Activated T-cell treated with anti-CD3 and anti-CD28 coated beads for 1 hour (primary cell): Measurements from ENCODE around the gene CNN1.
"Not testable (repeated sequence)": the region's sequence is repeated elsewhere in the genome, so short reads cannot be mapped to it uniquely, and the experiment has no call there.

Experiments
- DNase-seq: peaks from one replicate; pipeline ENCODE4 v3.0.0-alpha.2; 2020; ENCODE audit warnings: low read depth

The CNN1 gene

GRCh38 chr19:11566164-11566563 is 27.5 kb downstream of the CNN1 start:
- DNase-seq = no peak

DNA sequence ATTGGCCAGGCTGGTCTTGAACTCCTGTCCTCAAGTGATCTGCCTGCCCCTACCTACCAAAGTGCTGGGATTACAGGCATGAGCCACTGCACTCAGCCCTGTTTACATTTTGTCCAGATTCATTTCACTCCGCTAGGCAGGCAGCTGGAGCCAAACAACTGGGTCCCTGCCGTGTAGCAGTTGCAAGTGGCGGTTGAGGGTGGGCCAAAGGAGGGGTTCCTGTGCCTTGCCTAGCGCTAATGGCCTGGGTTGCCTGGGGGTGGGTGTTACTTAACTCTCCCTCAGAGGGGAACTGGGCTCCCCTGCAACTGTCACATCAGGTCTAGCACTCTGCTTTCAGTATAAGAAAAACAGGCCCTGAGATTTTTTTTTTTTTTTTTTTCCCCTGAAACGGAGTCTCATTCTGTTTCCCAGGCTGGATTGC is 31.4 kb downstream of the CNN1 start:
- no peak for DNase-seq

GRCh38 chr19:11573354-11573753 is 34.7 kb downstream of the CNN1 start:
- not testable (repeated sequence) for DNase-seq

DNA sequence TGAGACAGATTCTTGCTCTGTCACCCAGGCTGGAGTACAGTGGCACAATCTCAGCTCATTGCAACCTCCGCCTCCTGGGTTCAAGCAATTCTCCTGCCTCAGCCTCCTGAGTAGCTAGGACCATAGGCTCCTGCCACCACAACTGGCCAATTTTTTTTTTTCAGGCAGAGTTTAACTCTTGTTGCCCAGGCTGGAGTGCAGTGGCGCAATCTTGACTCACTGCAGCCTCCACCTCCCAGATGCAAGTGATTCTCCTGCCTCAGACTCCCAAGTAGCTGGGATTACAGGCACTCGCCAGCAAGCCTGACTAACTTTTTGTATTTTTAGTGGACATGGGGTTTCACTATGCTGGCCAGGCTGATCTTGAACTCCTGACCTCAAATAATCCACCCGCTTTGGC is 35.1 kb downstream of the CNN1 start:
- DNase-seq = not testable (repeated sequence)

DNA sequence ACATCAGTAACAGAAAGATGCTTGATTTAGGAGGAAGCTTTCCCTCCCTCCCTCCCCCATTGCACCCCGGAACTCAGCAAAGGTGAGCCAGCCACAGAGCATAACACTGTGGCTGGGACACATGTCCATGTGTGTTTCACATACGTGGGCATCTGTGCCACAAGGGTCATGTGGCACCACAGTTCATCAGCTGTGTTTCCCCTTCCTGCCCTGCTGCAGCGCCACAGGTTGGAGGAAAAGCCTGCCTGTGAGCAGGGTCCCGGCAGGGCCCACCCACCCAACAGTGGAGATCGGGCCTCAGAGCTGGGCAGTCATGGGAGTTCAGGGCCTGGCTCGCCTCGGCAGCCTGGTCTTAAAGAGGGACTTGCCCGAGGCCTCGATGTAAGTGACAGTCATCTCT is 36.0 kb downstream of the CNN1 start:
- no peak for DNase-seq

DNA sequence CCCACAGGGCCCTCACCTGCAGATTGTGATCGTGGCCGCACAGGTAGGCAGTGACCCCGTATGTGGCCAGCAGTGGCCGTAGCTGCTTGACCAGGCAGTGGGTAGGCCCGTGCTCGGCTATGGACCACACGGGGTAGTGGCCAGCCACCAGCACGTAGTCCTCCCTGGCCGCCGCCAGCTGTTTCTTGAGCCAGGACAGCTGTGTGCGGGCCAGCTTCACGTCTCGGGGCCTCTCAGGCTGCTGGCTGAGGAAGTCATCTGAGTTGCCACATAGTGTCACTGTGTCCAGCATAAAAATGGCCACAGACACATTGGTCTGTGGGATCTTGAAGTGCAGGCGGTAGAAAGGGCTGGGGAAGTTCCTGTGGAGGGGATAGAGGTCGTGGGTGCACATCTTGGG is 37.6 kb downstream of the CNN1 start:
- DNase-seq = no peak

DNA sequence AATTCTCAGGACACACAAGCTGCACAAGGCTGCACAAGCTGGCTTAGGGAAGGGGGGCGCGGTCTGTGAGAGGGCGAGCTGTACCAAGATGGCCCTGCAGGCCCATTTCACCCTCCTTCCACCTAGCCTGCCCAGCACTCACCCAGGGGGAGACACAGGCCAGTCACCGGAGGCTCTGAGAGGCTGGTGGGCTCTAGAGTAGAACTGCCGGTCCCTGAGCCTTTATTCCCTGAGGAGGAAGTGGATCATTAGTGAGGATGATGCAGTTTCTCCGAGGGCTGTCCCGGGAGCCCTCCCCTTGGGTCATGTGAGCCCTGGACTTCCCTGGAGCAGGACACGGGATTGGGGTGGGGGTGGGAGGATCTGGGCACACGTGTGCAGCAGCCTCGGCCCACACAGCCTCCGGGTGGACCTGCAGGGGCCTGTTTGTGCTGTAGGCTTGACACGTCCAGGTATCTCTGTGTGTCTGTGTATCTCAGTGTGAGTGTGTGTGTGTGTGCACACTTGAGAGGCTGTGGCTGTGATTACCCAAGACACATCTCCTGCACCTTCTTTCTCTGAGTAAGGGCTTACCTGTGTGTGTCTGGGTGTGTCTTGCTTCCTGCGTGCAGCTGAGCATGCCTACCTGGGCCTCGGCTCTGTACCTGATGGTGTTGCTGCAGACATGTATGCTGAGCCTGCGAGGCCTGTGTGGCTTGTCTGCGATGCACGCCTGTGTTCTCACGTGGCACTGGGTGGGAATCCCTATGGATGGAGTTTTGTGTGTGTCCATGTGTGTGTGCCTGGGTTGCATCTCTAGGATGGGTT is 39.0 kb downstream of the CNN1 start, which contains the start of gene ACP5:
Gene ACP5, minus strand, starts transcription at position 195 of the 807 bp plus-strand sequence. CDS start 328 bp downstream, outside the sequence.
- DNase-seq = no peak

DNA sequence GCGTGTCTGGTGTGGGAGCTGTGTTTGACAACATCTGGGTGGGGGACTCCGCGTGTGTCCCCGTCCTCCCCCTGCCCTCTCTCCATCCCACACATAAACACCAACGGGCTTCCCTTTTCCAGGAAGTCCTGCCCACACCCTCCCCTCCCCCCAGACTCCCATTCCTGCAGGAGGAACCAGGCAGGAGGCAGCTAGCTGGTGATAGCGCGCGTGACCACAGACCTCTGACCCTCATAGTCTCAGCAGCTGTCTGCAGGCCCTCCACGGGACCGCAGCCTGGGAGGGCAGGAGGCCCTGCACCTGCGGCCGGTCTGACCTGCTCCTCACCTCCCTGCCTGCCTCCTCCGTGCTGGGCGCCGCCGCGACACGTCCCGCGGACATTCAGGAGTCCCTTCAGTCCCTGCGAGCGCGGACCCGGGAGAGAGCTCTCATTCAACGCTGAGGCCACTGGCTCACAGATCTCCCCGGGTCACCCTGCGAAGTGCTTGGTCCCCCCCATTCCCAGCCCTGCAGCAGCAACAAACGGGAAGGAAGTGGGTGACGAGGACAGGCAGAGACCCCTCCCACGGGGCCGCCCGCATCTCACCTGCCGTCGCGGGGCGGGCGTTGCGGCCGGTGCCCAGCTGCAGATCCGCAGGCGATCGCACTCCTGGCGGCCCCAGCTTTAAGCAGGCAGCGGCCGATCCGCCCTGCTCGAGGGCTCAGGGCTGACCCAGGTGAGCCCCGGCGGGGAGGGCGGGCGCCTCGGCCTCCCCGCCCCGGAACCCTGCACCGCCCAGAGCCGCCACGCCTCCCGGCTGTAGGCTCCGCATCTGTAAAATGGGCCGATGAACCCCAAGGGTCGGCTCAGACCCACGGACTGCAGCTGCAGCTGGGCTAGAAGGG is 39.8 kb downstream of the CNN1 start:
- peak; percentile 19 for DNase-seq

DNA sequence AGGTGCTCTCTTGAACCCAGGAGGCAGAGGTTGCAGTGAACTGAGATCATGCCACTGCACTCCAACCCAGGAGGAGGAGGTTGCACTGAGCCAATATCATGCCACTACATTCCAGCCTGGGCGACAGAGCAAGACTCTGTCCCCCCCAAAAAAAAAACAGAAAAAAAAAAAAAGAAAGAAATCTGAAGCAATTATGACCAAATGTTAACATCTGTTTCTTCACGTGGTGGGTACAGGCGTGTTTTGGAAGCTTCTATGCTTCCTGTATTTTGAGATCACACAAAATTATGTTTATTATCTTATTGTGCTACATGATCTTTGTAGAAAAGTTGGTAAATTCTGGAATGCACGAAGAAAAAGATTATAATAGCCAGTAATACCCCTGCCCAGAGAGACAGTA is 41.5 kb downstream of the CNN1 start:
- DNase-seq = no peak

GRCh38 chr19:11581740-11582139 is 43.1 kb downstream of the CNN1 start:
- DNase-seq = no peak

- DNase-seq = no peak
Measured at GRCh38 chr19:11586331-11586730, 47.7 kb downstream of the CNN1 start.

DNA sequence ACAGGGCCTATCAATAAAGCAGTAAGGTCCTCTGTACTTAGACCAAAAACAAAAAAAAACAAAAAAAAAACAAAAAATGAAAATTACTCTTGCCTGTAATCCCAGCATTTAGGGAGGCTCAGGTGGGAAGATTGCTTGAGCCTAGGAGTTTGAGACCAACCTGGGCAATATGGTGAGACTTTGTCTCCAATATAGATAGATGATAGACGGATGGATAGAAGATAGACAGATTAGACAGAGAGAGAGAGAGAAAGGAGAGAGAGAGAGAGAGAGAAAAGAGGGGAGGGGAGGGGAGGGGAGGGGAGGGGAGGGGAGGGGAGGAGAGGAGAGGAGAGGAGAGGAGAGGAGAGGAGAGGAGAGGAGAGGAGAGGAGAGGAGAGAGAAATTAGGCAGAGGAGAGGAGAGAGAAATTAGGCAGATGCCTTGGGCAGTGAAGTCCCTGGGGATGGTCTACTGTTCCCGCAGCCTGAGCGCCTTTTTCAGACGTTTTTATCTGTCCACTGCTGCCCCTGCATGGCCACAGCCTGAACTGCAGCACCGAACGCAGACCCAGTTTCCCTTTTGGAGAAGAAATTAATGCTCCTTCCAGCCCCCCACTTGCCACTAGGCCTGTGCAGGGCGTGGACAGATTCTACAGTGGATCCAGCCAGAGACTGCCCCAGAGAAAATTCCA is 48.8 kb downstream of the CNN1 start:
- peak; percentile 69 for DNase-seq

DNA sequence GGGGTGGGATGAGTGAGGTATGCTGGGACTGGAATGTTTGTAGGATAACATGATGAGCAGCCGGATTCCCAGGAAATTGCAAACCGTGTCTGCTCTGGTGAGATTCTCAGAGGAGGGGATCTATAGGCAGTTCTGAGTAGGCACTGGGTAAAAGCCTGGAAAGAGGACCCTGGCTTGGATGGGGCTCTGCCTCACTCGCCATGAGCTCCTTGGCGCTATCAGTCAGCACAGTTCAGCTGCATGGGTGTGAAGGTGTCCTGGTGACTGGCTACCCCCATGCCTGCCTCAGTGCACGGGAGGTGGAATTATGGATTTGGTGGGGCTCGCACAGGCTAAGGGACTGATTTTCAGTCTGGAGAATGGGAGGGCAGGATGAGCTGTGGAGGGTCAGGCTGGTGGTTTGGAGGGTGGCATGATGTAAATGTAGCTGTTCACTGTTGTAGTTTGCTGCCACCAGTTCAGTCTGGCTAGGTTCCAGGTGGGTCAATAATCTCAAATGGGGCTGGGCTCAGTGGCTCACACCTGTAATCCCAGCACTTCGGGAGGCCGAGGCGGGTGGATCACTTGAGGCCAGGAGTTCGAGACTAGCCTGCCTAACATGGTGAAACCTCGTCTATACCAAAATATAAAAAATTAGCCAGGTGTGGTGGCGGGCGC is 49.5 kb downstream of the CNN1 start:
- DNase-seq = no peak

DNA sequence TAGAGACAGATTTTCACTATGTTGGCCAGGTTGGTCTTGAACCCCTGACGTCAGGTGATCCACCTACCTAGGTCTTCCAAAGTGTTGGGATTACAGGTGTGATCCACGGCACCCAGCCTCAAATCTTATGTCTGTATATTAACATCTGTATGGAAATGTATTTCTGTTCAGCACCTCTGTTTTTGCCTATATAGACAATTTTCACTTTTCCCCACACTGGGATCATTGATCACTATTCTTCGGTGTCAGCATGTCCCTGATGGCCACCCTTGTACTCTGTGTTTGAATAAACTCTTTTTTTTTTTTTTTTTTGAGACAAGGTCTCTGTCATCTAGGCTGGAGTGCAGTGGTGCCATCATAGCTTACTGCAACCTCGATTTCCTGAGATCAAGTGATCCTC is 55.4 kb downstream of the CNN1 start:
- DNase-seq = no peak

- no peak for DNase-seq
Measured at GRCh38 chr19:11596156-11596555, 57.5 kb downstream of the CNN1 start.

DNA sequence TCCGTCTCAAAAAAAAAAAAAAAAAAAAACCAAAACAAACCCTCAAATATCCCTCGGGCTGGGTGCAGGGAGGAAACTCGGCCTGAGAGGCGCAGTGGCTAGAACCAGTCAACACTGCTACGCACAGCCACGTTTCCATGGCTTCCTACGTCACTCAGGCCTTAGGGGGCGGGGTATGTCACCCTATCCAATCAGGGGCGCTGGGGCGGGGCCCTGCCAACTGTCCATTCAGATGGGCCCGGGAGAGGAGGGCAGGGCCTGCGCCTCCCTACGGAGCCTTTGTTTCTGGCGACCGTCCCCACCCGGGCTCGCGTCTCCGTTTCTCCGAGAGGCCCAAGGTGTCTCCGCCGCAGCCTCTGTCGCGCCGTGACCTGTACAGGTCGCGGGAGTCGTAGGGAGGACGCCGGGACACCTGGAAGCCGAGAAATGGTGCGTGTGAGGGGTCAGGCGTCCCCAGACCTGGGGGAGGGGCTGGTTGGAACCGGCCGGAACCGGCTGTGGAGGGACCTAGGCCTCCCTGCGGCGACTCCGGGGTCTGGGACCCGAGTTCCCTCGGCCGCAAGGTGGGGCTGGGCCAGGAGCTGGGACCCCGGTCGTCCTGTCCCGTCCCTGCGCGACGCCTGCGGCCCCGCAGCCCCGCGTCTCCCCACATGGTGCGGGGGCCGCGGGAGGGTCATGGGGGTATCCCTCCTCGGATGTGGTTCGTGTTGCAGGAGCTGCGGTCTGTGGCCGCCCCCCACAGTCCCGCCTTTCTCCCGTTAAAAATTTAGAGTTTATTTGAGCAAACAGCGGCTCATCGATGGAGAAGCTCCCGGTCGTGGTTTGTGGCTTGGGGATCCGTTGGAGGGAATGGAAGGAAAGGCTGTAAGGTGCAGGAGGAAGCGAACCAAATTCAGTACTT is 58.8 kb downstream of the CNN1 start, which contains the start of gene ZNF627:
Gene ZNF627, plus strand, starts transcription at position 282 of the 901 bp plus-strand sequence. Its CDS starts 145 bp downstream, at position 427.
- peak; percentile 95 for DNase-seq

DNA sequence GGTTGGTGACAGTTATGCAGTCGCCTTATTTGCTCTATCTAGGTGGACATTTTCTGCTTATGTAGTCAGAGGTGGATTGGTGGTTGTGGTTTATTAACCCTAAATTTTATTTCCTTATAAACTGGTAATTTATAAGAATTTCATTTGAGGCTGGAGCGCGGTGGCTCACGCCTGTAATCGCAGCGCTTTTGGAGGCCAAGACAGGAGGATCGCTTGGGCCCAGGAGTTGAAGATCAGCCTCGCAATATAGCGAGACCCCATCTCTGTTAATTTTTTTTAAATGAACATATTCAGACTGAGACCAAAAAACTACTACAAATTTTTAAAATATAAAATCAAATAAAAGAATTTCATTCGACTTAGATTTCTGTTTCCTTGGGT is 59.4 kb downstream of the CNN1 start:
- DNase-seq = no peak

DNA sequence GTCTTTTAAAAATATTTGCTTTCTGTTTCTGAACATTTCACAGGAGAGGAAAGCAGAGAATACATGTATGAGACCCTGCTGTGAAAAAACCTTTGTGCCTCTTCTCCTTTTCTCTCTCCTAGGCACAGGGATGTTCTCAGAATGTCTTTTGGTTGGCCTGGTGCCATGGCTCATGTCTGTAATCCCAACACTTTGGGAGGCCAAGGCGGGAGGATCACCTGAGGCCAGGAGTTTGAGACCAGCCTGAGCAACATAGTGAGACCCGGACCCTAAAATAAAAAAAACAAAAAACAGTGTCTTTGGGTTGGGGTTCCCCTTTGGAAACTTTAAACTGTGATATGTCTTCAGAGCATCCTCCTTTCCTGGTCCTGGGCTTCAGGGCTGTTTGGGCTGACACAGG is 60.1 kb downstream of the CNN1 start:
- no peak for DNase-seq

DNA sequence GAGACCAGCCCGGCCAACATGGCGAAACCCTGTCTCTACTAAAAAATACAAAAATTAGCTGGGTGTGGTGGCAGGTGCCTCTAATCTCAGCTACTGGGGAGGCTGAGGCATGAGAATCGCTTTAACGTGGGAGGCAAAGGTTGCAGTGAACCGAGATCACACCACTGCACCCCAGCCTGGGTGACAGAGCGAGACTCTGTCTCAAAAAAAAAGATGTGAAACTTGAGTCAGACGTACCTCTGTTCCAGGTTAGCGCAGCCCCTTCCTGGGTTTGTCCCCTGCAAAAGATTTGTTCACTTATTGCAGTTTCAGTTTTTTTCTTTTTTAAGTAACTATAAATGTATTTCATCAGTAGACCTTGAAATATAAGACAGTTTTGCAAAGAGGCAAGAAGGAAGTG is 61.1 kb downstream of the CNN1 start:
- not testable (repeated sequence) for DNase-seq
